ENCODE results near the gene GPR137C.
A peak's percentile ranks its signal among the peaks of the same experiment; 100 is the strongest.

Gene GPR137C

GRCh38 chr14:52618602-52619001, 66.0 kb downstream of the GPR137C start:
- no peak for DNase-seq (ENCODE audit: low read depth in 2 of 2)
- H3K4me3 ChIP-seq (replicated peaks in 1 of 2; ENCODE audit: low read depth in 2 of 2, low read length in 2 of 2) = no peak overlapping the region
- TF ChIP-seq CTCF (IDR thresholded peaks at IDR 0.05; ENCODE audit: low read depth, low read length) = no peak

- no peak for TF ChIP-seq CTCF (IDR thresholded peaks at IDR 0.05; ENCODE audit: low read depth, low read length)
- DNase-seq (ENCODE audit: low read depth in 2 of 2) = no peak
- H3K4me3 ChIP-seq (replicated peaks in 1 of 2; ENCODE audit: low read depth in 2 of 2, low read length in 2 of 2) = no peak overlapping the region
Measured at GRCh38 chr14:52619687-52620086, 67.1 kb downstream of the GPR137C start.

GRCh38 chr14:52640137-52640536, 87.5 kb downstream of the GPR137C start:
- no peak for TF ChIP-seq CTCF (IDR thresholded peaks at IDR 0.05; ENCODE audit: low read depth, low read length)
- DNase-seq (ENCODE audit: low read depth in 2 of 2) = no peak
- H3K4me3 ChIP-seq (replicated peaks in 1 of 2; ENCODE audit: low read depth in 2 of 2, low read length in 2 of 2) = no peak overlapping the region

- no peak for TF ChIP-seq CTCF (IDR thresholded peaks at IDR 0.05; ENCODE audit: low read depth, low read length)
- H3K4me3 ChIP-seq (replicated peaks in 1 of 2; ENCODE audit: low read depth in 2 of 2, low read length in 2 of 2) = no peak overlapping the region
- DNase-seq (ENCODE audit: low read depth in 2 of 2) = no peak
Measured at GRCh38 chr14:52641745-52642144, 89.1 kb downstream of the GPR137C start.

GRCh38 chr14:52649511-52649910, 96.9 kb downstream of the GPR137C start:
- no peak for TF ChIP-seq CTCF (IDR thresholded peaks at IDR 0.05; ENCODE audit: low read depth, low read length)

GRCh38 chr14:52650774-52651173, 98.1 kb downstream of the GPR137C start:
- DNase-seq (ENCODE audit: low read depth in 2 of 2) = peak in 1 of 2 donors; percentile 6
- peak; percentile 8 for TF ChIP-seq CTCF (IDR thresholded peaks at IDR 0.05; ENCODE audit: low read depth, low read length)
- no peak overlapping the region for H3K4me3 ChIP-seq (replicated peaks in 1 of 2; ENCODE audit: low read depth in 2 of 2, low read length in 2 of 2)

More at GRCh38 chr14:52649511-52649910, 96.9 kb downstream of the GPR137C start:
- H3K4me3 ChIP-seq (replicated peaks in 1 of 2; ENCODE audit: low read depth in 2 of 2, low read length in 2 of 2) = no peak overlapping the region
- no peak for DNase-seq (ENCODE audit: low read depth in 2 of 2)

- TF ChIP-seq CTCF (IDR thresholded peaks at IDR 0.05; ENCODE audit: low read depth, low read length) = no peak
- no peak for DNase-seq (ENCODE audit: low read depth in 2 of 2)
Measured at GRCh38 chr14:52656905-52657304, 104.3 kb downstream of the GPR137C start.

More at GRCh38 chr14:52656905-52657304, 104.3 kb downstream of the GPR137C start:
- H3K4me3 ChIP-seq (replicated peaks in 1 of 2; ENCODE audit: low read depth in 2 of 2, low read length in 2 of 2) = no peak overlapping the region

Data from cardiac fibroblast (primary cell).